A673 (cell line): ENCODE results near the gene MEGF6.

Experiments used
- CTCF ChIP-seq: fragments of 300-800, 200-600 bp; sonication (generic); conservative IDR thresholded peaks from 2 replicates; pipeline ENCODE4 v1.5.1; 2017; ENCODE audit warnings: low read depth, mild to moderate bottlenecking, antibody characterized with exemption, low read length, moderate library complexity, mixed read lengths
- EZH2 ChIP-seq: fragments of 200-600 bp; sonication (generic); IDR thresholded peaks from 2 replicates; pipeline ENCODE4 v1.6.1; 2017; ENCODE audit warnings: borderline replicate concordance, low read depth, mild to moderate bottlenecking, mixed read lengths, antibody characterized with exemption, low read length; ENCODE audit not compliant: poor library complexity, severe bottlenecking

GRCh38 chr1:3522112-3522511, 89.2 kb downstream of the MEGF6 start:
- TF ChIP-seq CTCF, result no peak
- TF ChIP-seq EZH2, result no peak
